GDM1 (cell line): Measurements from ENCODE around the gene UGT1A8.
"Not testable (repeated sequence)": the region's sequence is repeated elsewhere in the genome, so short reads cannot be mapped to it uniquely, and the experiment has no call there.

Source experiments
- DNase-seq: peaks from one replicate; lab custom pipeline; 2025; lab: John Stamatoyannopoulos, UW

UGT1A8 gene

DNA sequence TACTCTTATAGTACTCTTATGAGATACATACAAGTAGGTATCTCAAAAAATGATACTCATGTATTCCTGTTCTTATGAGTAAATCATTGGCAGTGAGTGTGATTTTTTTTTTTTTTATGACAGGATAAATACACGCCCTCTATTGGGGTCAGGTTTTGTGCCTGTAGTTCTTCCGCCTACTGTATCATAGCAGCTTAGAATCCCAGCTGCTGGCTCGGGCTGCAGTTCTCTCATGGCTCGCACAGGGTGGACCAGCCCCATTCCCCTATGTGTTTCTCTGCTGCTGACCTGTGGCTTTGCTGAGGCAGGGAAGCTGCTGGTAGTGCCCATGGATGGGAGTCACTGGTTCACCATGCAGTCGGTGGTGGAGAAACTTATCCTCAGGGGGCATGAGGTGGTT is at the start of gene UGT1A8:
Gene UGT1A8 (plus strand): TSS at position 158 of the 400 bp plus-strand sequence. CDS start 75 bp downstream, at position 233.
- not testable (repeated sequence) for DNase-seq

DNA sequence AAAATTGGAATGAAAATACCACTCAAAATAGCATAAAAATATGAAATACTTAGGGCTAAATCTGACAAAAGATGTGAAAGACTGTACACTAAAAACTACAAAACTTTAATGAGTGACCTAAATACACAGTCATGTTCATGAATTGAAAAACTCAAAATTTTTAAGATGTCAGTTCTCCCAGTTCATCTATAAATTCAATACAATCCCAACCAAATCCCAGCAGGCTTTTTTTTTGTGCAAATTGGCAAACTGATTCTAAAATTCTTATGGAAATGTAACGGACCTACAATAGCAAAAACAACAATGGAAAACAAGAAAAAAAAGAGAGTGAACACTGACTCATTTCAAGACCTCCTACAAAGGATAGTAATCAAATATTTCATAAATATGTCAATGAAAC is 46.4 kb upstream of the UGT1A8 start:
- DNase-seq, result no peak

DNA sequence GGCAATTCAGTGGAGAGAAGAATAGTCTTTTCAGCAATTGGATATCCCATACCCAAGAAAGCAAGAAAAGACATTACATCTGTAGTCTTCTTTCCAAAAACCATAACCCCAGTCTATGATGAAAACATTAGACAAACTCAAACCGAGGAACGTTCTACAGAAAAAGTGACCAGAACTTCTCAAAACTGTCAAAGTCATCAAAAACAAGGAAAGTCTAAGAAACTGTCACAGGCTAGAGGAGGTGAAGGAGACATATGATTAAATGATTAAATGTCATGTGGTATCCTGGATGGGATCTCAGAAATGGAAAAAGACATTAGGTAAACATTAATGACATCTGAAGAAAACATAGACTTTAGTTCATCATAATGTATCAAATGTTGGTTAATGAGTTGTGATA is 46.0 kb upstream of the UGT1A8 start:
- no peak for DNase-seq

DNA sequence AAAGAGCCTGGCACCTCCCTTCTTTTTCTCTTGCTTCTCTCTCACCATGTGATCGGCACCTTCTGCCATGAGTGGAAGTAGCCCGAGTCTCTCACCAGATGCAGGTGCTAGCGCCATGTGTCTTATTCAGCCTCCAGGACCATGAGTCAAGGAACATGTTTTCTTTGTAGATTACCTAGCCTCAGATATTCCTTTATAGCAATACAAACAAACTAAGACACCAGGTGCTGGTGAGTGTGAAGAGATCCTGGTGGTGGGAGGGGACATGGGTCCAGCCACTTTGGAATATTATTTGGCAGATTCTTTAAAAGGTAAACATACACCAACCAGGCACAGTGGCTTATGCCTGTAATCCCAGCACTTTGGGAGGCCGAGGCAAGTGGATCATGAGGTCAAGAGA is 45.0 kb upstream of the UGT1A8 start:
- DNase-seq, result no peak

DNA sequence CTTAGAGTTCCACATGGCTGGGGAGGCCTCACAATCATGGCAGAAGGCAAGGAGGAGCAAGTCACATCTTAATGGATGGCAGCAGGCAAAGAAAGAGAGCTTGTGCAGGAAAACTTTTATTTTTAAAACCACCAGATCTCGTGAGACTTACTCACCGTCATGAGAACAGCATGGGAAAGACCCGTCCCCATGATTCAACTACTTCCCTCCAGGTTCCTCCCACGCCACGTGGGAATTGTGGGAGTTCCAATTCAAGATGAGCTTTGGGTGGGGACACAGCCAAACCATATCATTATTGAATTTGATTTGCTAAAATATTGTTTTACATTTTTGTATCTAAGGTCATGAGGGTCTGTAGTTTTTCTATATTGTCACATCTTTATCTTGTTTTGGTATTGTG is 40.1 kb upstream of the UGT1A8 start:
- not testable (repeated sequence) for DNase-seq

DNA sequence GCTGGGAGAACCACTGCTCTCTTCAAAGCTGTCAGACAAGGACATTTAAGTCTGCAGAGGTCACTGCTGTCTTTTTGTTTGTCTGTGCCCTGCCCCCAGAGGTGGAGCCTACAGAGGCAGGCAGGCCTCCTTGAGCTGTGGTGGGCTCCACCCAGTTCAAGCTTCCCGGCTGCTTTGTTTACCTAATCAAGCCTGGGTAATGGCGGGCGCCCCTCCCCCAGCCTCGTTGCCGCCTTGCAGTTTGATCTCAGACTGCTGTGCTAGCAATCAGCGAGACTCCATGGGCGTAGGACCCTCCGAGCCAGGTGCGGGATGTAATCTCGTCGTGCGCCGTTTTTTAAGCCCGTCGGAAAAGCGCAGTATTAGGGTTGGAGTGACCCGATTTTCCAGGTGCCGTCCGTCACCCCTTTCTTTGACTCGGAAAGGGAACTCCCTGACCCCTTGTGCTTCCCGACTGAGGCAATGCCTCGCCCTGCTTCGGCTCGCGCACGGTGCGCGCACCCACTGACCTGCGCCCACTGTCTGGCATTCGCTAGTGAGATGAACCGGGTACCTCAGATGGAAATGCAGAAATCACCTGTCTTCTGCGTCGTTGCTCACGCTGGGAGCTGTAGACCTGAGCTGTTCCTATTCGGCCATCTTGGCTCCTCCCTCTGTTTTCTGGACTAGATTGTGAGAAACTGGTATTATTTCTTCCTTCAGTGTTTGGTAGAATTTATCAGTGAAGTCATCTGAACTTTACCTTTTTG is 34.0 kb upstream of the UGT1A8 start:
- not testable (repeated sequence) for DNase-seq

DNA sequence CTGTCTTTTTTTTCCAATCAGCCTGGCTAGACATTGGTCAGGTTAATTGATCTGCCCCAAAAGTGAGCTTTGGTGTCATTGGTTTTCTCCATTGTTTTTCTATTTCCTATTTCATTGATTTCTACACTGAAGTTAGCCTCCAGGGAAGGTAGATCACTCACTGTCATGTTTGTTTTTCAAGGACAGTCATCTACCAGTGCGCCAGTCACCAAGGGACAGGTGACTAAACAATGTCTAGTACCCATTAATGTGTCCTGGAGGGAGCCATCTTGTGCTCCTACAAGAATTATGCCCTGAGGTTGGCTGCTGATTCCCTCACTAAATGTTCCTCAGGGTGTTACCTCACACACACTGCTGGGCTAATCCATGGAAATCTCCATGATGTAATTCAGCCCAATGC is 33.2 kb upstream of the UGT1A8 start:
- DNase-seq, result no peak

DNA sequence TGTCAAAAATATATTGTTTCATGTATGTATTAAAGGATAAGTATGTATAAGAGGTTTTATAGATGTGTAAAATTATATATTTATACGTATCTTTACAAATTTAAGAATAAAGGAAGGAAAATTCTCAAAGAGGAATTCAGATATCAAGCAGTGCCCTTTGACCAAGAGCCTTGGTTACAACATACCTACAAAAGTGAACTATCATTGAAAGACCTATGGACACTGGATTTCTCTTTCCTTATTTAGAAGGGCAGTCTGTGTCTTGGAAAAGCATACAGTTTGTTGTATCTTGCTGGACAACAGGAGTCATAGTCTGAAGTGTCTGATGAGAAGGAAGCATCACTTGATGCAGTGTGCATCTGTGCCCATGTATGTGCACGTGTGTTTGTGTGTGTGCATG is 29.0 kb upstream of the UGT1A8 start:
- DNase-seq, result no peak

DNA sequence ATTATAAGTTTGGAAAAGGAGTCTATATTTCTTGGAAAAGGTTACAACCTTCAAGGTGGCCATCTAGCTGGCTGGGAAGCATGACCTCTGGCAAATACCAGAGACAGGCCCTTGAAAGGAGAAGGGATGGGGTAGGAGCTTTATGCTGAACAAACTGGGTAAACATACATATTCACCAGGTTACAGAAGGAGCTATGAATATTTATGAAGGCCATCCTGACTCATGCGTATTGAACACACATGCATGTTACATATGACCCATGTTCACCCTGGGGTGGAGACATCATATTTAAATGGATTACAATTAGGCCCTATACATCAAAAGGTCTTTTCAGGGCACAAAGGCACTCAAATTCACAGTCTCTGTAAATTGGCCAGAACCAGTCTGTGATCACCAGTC is 24.7 kb upstream of the UGT1A8 start:
- not testable (repeated sequence) for DNase-seq

DNA sequence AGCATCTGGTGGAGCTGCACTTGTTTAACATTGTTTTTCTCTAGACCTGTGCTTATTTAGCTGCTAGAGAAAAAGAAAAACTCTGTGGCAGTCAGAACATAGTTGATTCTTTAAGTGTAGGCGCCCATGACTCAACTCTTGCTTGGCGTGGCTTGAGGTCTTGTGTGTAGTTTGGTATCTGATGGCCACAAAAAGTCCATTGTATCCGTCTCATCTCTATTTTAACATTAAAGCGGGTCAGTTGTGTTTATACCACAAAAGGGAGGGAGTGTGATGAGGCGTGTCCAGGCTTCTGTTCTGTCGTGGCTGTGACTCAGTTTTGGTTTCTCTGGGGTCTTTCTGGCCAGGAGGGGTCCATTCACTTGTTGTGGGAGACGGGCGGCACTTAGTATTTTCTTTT is 24.2 kb upstream of the UGT1A8 start:
- DNase-seq, result no peak

DNA sequence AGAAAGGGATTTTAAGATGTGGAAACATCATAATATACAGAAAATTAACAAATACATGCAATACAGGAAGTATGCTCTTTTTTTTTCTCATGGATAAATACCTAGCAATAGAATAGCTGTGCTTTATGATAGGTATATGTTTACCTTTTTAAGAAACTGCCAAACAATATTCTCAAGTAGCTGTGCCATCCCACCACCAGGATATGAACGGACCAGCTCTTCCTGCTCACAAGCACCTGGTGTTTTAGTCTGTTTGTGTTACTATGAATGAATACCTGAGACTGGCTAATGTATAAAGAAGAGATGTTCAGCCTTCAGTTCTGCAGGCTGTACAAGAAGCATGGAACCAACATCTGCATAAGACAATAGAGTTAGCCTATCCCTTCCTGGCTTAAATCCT is 19.9 kb upstream of the UGT1A8 start:
- no peak for DNase-seq

DNA sequence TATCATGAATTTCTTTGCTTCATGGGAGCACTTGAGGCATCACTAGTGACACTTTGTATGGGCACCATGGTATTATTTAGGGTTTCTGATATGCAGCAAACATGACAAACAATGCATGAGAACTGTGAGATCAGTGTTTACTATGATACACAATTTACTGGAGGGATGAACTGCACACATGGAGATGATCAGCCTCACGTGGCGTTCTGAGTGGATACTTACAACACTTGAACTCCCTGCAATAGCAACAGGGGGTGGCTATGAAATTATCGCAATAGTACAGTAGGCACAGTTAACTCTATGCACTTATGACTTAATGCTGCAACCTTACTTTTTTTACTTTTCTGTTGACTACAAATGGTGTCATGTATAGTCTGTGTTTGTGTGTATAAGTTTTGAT is 18.5 kb upstream of the UGT1A8 start:
- no peak for DNase-seq

DNA sequence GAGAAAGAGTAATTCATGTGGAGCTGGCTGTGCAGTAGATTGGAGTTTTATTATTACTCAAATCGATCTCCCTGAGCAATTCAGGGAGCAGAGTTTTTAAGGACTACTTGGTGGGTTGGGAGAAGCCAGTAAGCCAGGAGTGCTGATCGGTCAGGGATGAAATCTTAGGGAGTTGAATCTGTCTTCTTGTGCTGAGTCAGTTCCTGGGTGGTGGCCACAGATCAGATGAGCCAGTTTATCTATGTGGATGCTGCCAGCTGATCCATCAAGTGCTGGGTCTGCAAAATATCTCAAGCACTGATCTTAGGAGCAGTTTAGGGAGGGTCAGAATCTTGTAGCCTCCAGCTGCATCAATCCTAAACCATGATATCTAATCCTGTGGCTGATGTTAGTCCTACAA is 17.0 kb upstream of the UGT1A8 start:
- no peak for DNase-seq

DNA sequence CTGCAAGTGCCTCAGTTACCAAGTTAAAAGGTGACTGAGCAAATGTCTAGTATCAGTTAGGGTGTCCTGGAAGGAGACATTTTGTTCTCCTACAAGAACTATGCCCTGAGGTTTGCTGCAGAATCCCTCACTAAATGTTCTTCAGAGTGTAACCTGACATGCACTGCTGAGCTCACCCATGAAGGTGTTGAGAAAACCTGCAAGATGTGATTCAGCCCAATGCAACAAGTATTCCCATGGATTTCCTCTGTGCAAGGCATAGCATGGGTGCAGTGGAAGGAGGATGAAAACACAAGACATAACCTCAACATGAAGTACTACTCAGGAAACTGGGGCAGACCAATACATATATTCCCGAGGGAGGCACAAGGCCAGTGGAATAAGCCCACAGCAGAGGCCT is 15.4 kb upstream of the UGT1A8 start:
- no peak for DNase-seq

DNA sequence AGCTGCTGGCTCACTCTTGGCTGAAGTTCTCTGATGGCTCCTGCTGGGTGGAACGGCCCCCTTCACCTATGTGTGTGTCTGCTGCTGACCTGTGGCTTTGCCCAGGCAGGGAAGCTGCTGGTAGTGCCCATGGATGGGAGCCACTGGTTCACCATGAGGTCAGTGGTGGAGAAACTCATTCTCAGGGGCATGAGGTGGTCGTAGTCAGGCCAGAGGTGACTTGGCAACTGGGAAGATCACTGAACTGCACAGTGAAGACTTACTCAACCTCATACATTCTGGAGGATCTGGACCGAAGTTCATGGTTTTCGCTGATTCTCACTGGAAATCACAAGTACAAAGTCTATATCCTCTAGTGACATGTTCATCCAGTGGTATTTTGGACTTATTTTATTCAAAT is 13.9 kb upstream of the UGT1A8 start:
- no peak for DNase-seq

DNA sequence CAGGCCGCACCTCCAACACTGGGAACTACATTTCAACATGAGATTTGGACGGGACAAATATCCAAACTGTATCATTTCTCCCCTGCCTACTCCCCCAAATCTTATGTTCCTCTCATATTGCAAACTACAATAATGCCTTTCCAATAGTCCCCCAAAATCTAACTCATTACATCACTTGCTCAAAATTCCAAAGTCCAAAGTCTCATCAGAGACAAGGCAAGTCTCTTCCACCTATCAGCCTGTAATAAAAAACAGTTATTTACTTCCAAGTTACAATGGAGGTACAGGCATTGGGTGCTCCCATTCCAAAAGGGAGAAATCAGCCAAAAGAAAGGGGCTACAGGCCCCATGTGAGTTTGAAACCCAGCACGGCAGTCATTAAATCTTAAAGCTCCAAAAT is 12.6 kb upstream of the UGT1A8 start:
- no peak for DNase-seq

DNA sequence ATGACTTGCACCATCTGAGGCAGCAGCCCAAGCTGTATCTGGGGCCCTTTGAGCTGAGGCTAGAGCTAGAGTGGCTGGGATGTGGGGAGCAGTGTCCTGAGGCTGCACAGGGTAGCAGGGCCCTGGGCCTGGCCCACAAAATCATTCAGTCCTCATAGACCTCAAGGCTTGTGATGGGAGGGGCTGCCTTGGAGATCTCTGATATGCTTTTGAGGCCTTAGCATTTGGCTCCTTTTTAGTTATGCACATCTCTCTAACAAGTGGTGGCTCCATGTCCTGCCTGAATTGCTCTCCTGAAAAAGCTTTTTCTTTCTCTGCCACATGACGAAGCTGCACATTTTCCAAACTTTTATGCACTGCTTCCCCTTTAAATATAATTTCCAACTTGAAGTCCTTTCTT is 11.8 kb upstream of the UGT1A8 start:
- DNase-seq, result no peak

DNA sequence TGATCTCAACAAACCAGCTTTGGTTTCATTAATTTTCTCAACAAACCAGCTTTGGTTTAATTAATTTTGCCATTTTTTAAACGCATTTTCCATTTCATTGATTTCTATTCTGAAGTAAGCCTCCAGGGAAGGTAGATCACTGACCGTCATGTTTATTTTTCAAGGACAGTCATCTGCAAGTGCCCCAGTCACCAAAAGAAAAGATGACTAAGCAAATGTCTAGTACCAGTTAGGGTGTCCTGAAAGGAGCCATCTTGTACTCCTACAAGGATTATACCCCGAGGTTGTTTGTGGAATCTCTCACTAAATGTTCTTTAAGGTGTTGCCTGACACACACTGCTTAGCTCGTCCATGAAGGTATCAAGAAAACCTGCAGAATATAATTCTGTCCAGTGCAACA is 6.1 kb upstream of the UGT1A8 start:
- DNase-seq, result no peak

DNA sequence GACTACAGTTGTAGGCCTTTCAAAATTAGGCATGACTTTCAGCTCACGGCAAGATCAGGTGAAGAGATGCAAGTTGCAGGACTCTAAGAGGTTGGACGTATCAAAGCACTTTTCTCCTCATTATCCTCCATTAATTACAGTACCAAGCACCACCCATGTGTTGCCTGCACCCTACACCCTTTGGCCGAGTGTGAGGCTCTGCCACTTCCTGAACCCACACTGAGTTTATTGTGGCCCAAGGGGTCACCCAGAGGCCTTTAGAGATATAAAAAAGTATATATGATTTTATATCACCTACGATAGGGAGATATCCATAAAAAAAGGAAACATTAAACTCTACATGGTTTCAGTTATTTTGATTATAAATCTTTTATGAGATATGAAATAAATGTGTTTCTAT is 2.8 kb downstream of the UGT1A8 start:
- no peak for DNase-seq

DNA sequence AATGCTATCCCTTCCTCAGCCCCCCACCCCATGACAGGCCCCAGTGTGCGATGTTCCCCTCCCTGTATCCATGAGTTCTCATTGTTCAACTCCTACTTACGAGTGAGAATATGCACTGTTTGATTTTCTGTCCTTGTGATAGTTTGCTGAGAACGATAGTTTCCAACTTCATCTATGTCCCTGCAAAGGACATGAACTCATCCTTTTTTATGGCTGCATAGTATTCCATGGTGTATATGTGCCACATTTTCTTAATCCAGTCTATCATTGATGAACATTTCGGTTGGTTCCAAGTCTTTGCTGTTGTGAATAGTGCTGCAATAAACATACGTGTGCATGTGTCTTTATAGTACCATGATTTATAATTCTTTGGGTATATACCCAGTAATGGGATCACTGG is 4.4 kb downstream of the UGT1A8 start:
- DNase-seq, result not testable (repeated sequence)

DNA sequence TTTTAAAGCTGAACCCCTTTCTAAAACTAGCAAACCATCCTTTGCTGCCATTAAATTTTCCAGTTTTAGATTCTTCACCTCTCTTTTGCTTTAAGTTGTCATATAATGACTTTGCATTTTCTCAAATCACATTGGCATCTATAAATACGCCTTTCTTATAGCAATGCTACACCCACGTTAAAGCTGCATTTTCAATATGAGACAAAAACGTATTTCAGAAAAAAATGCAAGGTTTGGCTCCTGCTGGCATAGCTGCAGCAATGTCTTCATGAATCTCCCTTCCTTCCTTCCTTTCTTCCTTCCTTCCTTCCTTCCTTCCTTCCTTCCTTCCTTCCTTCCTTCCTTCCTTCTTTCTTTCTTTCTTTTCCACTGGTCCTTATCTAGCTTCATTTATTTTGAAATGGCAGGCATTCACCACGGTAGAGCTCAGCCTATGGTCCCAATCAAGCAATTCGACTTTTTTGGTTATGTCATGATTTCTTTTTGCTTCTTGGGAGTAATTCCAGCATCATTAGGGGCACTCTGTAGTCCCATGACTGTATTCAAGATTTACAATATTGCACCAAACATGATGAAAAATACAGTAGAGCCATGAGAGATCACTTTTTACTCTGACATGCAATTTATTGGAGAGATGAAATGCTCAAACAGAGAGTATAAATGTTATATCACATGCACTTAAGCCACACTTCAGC is 10.0 kb downstream of the UGT1A8 start:
- no peak for DNase-seq

DNA sequence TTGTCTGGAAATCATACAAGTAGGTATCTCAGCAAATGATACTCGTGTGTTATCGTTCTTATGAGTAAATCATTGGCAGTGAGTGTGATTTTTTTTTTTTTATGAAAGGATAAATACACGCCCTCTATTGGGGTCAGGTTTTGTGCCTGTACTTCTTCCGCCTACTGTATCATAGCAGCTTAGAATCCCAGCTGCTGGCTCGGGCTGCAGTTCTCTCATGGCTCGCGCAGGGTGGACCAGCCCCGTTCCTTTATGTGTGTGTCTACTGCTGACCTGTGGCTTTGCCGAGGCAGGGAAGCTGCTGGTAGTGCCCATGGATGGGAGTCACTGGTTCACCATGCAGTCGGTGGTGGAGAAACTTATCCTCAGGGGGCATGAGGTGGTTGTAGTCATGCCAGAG is 18.9 kb downstream of the UGT1A8 start, which contains the start of gene UGT1A10:
Gene UGT1A10 (plus strand): TSS at position 143 of the 400 bp plus-strand sequence. CDS start 75 bp downstream, at position 218.
- DNase-seq, result not testable (repeated sequence)

DNA sequence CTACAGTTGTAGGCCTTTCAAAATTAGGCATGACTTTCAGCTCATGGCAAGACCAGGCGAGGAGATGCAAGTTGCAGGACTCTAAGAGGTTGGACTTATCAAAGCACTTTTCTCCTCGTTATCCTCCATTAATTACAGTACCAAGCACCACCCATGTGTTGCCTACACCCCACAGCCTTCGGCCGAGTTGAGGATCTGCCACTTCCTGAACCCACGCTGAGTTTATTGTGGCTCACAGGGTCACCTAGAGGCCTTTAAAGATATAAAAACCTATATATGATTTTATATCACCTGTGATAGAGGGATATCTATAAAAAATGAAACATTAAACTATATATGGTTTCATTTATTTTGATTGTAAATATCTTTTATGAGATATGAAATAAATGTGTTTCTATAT is 21.4 kb downstream of the UGT1A8 start:
- DNase-seq, result no peak

DNA sequence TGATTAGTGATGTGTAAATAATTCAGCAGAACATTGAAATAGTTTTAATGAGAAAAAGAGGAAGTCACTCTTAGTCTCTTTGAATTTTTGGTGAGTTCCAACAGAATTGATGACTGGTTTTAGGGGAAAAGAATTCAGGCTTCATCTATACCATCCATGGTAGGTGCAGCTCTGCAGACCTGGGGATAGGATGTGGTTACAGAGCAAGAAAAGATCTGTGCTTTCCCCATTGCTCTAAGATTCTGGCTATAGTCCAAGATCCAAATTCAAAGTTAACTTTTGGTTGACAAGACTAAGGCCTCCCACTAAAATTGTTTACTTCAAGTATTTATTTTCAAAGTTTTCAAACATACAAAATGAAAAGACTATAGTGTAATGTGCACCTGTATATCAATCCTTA is 22.4 kb downstream of the UGT1A8 start:
- no peak for DNase-seq
